ENCODE data around the gene ODC1.

The ODC1 gene

GRCh38 chr2:10400002-10400401 lies 48.1 kb downstream of the ODC1 start:
- DNase-seq, result no peak
- H3K27ac ChIP-seq (ENCODE audit: low read length), result no peak overlapping the region
- H4K20me1 ChIP-seq (ENCODE audit: insufficient read depth, low read length), result peaks cover 9% of the 10 kb centered on the region; the same call in 1 of the 2 replicates
- no peaks in the 10 kb centered on the region for H3K27me3 ChIP-seq (ENCODE audit: insufficient read depth, low read length, poor library complexity)
- no peaks in the 10 kb centered on the region for H3K4me1 ChIP-seq (ENCODE audit: insufficient read depth, low read length)
- no peak for TF ChIP-seq EZH2 (IDR thresholded peaks at IDR 0.05; ENCODE audit: borderline replicate concordance, low read depth, low read length, severe bottlenecking)
- TF ChIP-seq CTCF (IDR thresholded peaks at IDR 0.05; ENCODE audit: borderline replicate concordance, extremely low read depth, low read length, poor library complexity, severe bottlenecking), result no peak
- no peaks in the 10 kb centered on the region for H3K36me3 ChIP-seq (ENCODE audit: insufficient read depth, low read length)
- no peak overlapping the region for H3K9ac ChIP-seq (ENCODE audit: low read depth, low read length)
- no peaks in the 10 kb centered on the region for H3K9me3 ChIP-seq (ENCODE audit: insufficient read depth, low read length, severe bottlenecking)
- no peak for ATAC-seq (ENCODE audit: insufficient read depth, low read depth)
- H3K79me2 ChIP-seq (ENCODE audit: insufficient read depth, low read length), result no peaks in the 10 kb centered on the region
- no peak overlapping the region for H3K4me3 ChIP-seq (ENCODE audit: low read depth in 1 of 2, low read length in 2 of 2)
- no peak overlapping the region for H2AFZ ChIP-seq (ENCODE audit: low read depth, low read length)
- no peak overlapping the region for H3K4me2 ChIP-seq (ENCODE audit: insufficient read depth, low read length)

GRCh38 chr2:10399358-10399757 lies 48.8 kb downstream of the ODC1 start:
- Histone ChIP-seq H2AFZ (ENCODE audit: low read depth, low read length) (no peak overlapping the region), H3K9ac (ENCODE audit: low read depth, low read length) (no peak overlapping the region), H3K4me3 (ENCODE audit: low read depth in 1 of 2, low read length in 2 of 2) (no peak overlapping the region), H4K20me1 (ENCODE audit: insufficient read depth, low read length) (peaks cover 9% of the 10 kb centered on the region; the same call in 1 of the 2 replicates), H3K4me1 (ENCODE audit: insufficient read depth, low read length) (no peaks in the 10 kb centered on the region), H3K36me3 (ENCODE audit: insufficient read depth, low read length) (no peaks in the 10 kb centered on the region), H3K9me3 (ENCODE audit: insufficient read depth, low read length, severe bottlenecking) (no peaks in the 10 kb centered on the region), H3K79me2 (ENCODE audit: insufficient read depth, low read length) (no peaks in the 10 kb centered on the region), H3K27ac (ENCODE audit: low read length) (no peak overlapping the region), H3K4me2 (ENCODE audit: insufficient read depth, low read length) (no peak overlapping the region), H3K27me3 (ENCODE audit: insufficient read depth, low read length, poor library complexity) (no peaks in the 10 kb centered on the region)
- DNase-seq, result no peak
- ATAC-seq (ENCODE audit: insufficient read depth, low read depth), result no peak
- no peak for TF ChIP-seq CTCF (IDR thresholded peaks at IDR 0.05; ENCODE audit: borderline replicate concordance, extremely low read depth, low read length, poor library complexity, severe bottlenecking)
- TF ChIP-seq EZH2 (IDR thresholded peaks at IDR 0.05; ENCODE audit: borderline replicate concordance, low read depth, low read length, severe bottlenecking), result no peak

- no peaks in the 10 kb centered on the region for H3K27me3 ChIP-seq (ENCODE audit: insufficient read depth, low read length, poor library complexity)
Measured at GRCh38 chr2:10398496-10398895, 49.6 kb downstream of the ODC1 start.

More at GRCh38 chr2:10398496-10398895, 49.6 kb downstream of the ODC1 start:
- peaks cover 9% of the 10 kb centered on the region; the same call in 1 of the 2 replicates for H4K20me1 ChIP-seq (ENCODE audit: insufficient read depth, low read length)
- DNase-seq, result no peak
- H3K4me3 ChIP-seq (ENCODE audit: low read depth in 1 of 2, low read length in 2 of 2), result no peak overlapping the region
- H3K27ac ChIP-seq (ENCODE audit: low read length), result no peak overlapping the region
- TF ChIP-seq CTCF (IDR thresholded peaks at IDR 0.05; ENCODE audit: borderline replicate concordance, extremely low read depth, low read length, poor library complexity, severe bottlenecking) (no peak), EZH2 (IDR thresholded peaks at IDR 0.05; ENCODE audit: borderline replicate concordance, low read depth, low read length, severe bottlenecking) (no peak)
- H3K79me2 ChIP-seq (ENCODE audit: insufficient read depth, low read length), result no peaks in the 10 kb centered on the region
- ATAC-seq (ENCODE audit: insufficient read depth, low read depth), result no peak
- no peak overlapping the region for H2AFZ ChIP-seq (ENCODE audit: low read depth, low read length)
- H3K36me3 ChIP-seq (ENCODE audit: insufficient read depth, low read length), result no peaks in the 10 kb centered on the region
- no peak overlapping the region for H3K9ac ChIP-seq (ENCODE audit: low read depth, low read length)
- no peak overlapping the region for H3K4me2 ChIP-seq (ENCODE audit: insufficient read depth, low read length)
- H3K4me1 ChIP-seq (ENCODE audit: insufficient read depth, low read length), result no peaks in the 10 kb centered on the region
- no peaks in the 10 kb centered on the region for H3K9me3 ChIP-seq (ENCODE audit: insufficient read depth, low read length, severe bottlenecking)
